Trophoblast cell (in vitro differentiated cells and primary cell): ENCODE measurements around the gene ITGB4.

Experiments
- DNase-seq, 2 donors: peaks; one replicate each; pipeline ENCODE4 v3.0.0-alpha.2; 2016
- H2AFZ ChIP-seq: 2 replicates; pipeline ENCODE4 v1.6.1; 2013; ENCODE audit warnings: low read length, moderate library complexity, mild to moderate bottlenecking; ENCODE audit not compliant: insufficient read depth, poor library complexity
- H2AK5ac ChIP-seq: 2 replicates; pipeline ENCODE4 v1.6.1; 2013; ENCODE audit warnings: mild to moderate bottlenecking, low read length
- H2BK120ac ChIP-seq: 2 replicates; pipeline ENCODE4 v1.6.1; 2013; ENCODE audit warnings: low read length, mild to moderate bottlenecking, moderate library complexity; ENCODE audit not compliant: insufficient read depth, poor library complexity
- H2BK12ac ChIP-seq: 2 replicates; pipeline ENCODE4 v1.6.1; 2013; ENCODE audit warnings: mild to moderate bottlenecking, low read length, moderate library complexity
- H2BK5ac ChIP-seq: 2 replicates; pipeline ENCODE4 v1.6.1; 2013; ENCODE audit warnings: low read length, low read depth, moderate library complexity, mild to moderate bottlenecking; ENCODE audit not compliant: poor library complexity
- H3K14ac ChIP-seq: 2 replicates; pipeline ENCODE4 v1.6.1; 2013; ENCODE audit warnings: mild to moderate bottlenecking, low read length
- H3K18ac ChIP-seq: 2 replicates; pipeline ENCODE4 v1.6.1; 2013; ENCODE audit warnings: mild to moderate bottlenecking, low read length
- H3K23ac ChIP-seq: 2 replicates; pipeline ENCODE4 v1.6.1; 2013; ENCODE audit warnings: low read length
- H3K27ac ChIP-seq: 2 replicates; pipeline ENCODE4 v1.5.1; 2013; ENCODE audit warnings: low read depth, mild to moderate bottlenecking, inconsistent platforms, low read length, moderate library complexity
- H3K27me3 ChIP-seq: 2 replicates; pipeline ENCODE4 v1.6.1; 2013; ENCODE audit warnings: inconsistent platforms, mild to moderate bottlenecking, low read length, moderate library complexity; ENCODE audit not compliant: insufficient read depth
- H3K36me3 ChIP-seq, 2 experiments: 1 replicate in 1 of 2; 2 replicates in 1 of 2; pipeline ENCODE4 v1.6.1; 2013; ENCODE audit warnings: low read length in 2 of 2, mild to moderate bottlenecking in 2 of 2, moderate library complexity in 1 of 2; ENCODE audit not compliant: insufficient read depth in 2 of 2, control insufficient read depth in 1 of 2
- H3K4ac ChIP-seq: 2 replicates; pipeline ENCODE4 v1.6.1; 2013; ENCODE audit warnings: low read depth, mild to moderate bottlenecking, low read length, moderate library complexity
- H3K4me1 ChIP-seq, 2 experiments: 1 replicate in 1 of 2; 2 replicates in 1 of 2; pipeline ENCODE4 v1.6.1; 2013; ENCODE audit warnings: low read length in 2 of 2, mild to moderate bottlenecking in 2 of 2, moderate library complexity in 1 of 2; ENCODE audit not compliant: insufficient read depth in 2 of 2, control insufficient read depth in 1 of 2
- H3K4me2 ChIP-seq: 2 replicates; pipeline ENCODE4 v1.6.1; 2013; ENCODE audit warnings: inconsistent platforms, mild to moderate bottlenecking, low read length, moderate library complexity
- H3K4me3 ChIP-seq: 2 replicates; pipeline ENCODE4 v1.5.1; 2013; ENCODE audit warnings: mild to moderate bottlenecking, low read depth, low read length, inconsistent platforms
- H3K79me1 ChIP-seq: one replicate; pipeline ENCODE4 v1.6.1; 2013; ENCODE audit warnings: low read length
- H3K79me2 ChIP-seq: 2 replicates; pipeline ENCODE4 v1.6.1; 2013; ENCODE audit warnings: low read length, mild to moderate bottlenecking; ENCODE audit not compliant: control insufficient read depth, insufficient read depth, poor library complexity
- H3K9ac ChIP-seq: 2 replicates; pipeline ENCODE4 v1.6.1; 2013; ENCODE audit warnings: mild to moderate bottlenecking, low read length
- H3K9me3 ChIP-seq: 2 replicates; pipeline ENCODE4 v1.6.1; 2013; ENCODE audit warnings: low read depth, mild to moderate bottlenecking, control low read depth, inconsistent platforms, low read length; ENCODE audit not compliant: insufficient read depth
- H4K12ac ChIP-seq: 2 replicates; pipeline ENCODE4 v1.6.1; 2013; ENCODE audit warnings: low read depth, mild to moderate bottlenecking, low read length, moderate library complexity
- H4K8ac ChIP-seq: 2 replicates; pipeline ENCODE4 v1.6.1; 2013; ENCODE audit warnings: low read depth, mild to moderate bottlenecking, low read length, moderate library complexity
- H4K91ac ChIP-seq: one replicate; pipeline ENCODE4 v1.6.1; 2013; ENCODE audit warnings: low read depth, mild to moderate bottlenecking, low read length, moderate library complexity
- WGBS: extraction: QIAGEN DNeasy Blood & Tissue Kit; methylation state at CpG from one replicate; pipeline ENCODE4 v1.1.7; 2013; ENCODE audit warnings: missing lambda C conversion rate; ENCODE audit not compliant: insufficient read length, insufficient coverage; ENCODE audit errors: extremely low coverage; 5-methylcytosine and 5-hydroxymethylcytosine counted together

The ITGB4 gene

DNA sequence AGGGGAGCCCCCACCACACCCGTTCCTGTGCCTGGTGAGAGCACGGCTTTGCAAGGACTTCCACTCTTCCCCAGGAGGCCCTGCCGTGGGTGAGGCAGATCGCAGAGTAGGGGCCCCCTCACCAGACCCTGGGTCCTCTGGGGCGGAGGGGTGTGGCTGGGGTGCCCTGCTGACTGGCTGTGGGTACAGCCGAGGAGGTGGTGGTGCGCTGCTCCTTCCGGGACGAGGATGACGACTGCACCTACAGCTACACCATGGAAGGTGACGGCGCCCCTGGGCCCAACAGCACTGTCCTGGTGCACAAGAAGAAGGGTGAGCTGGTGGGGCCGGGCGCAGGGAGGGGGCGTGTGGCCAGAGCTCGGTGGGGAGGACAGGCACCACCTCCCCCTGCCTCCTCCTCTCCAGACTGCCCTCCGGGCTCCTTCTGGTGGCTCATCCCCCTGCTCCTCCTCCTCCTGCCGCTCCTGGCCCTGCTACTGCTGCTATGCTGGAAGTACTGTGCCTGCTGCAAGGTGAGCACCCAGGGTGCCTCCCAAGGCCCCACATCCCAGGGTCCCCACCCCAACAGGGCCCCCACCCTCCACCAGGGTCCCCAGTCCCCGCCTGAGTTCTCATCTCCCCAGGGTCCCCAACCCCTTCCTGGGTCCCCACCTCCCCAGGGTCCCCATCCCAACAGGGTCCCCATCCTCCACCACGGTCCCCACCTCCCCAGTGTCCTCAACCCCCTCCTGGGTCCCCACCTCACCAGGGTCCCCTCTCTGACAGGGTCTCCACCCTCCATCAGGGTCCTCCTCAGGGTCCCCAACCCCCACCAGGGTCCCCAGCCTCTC lies 16.1 kb downstream of the ITGB4 start:
- no peaks in the 10 kb centered on the region for H3K79me1 ChIP-seq
- no peak overlapping the region for H3K27ac ChIP-seq
- H3K18ac ChIP-seq, result no peak overlapping the region
- H3K79me2 ChIP-seq, result no peaks in the 10 kb centered on the region
- no peak overlapping the region for H2BK5ac ChIP-seq
- no peak overlapping the region for H3K23ac ChIP-seq
- H3K4ac ChIP-seq, result no peak overlapping the region
- peaks cover 33 to 44% of the 10 kb centered on the region in 2 experiments for H3K36me3 ChIP-seq
- H2BK12ac ChIP-seq, result no peak overlapping the region
- H3K14ac ChIP-seq, result no peak overlapping the region
- H3K27me3 ChIP-seq, result no peaks in the 10 kb centered on the region
- WGBS, result no CpG with 5 or more reads among the region's 20 CpGs
- peaks cover 4% of the 10 kb centered on the region for H3K9me3 ChIP-seq
- no peaks in the 10 kb centered on the region for H3K4me1 ChIP-seq
- H2AK5ac ChIP-seq, result no peak overlapping the region
- no peak overlapping the region for H3K9ac ChIP-seq
- H4K12ac ChIP-seq, result no peak overlapping the region
- no peak overlapping the region for H3K4me2 ChIP-seq
- H2BK120ac ChIP-seq, result no peak overlapping the region
- no peak overlapping the region for H4K8ac ChIP-seq
- H4K91ac ChIP-seq, result no peak overlapping the region
- no peak overlapping the region for H3K4me3 ChIP-seq
- no peak overlapping the region for H2AFZ ChIP-seq
- DNase-seq, result no peak

DNA sequence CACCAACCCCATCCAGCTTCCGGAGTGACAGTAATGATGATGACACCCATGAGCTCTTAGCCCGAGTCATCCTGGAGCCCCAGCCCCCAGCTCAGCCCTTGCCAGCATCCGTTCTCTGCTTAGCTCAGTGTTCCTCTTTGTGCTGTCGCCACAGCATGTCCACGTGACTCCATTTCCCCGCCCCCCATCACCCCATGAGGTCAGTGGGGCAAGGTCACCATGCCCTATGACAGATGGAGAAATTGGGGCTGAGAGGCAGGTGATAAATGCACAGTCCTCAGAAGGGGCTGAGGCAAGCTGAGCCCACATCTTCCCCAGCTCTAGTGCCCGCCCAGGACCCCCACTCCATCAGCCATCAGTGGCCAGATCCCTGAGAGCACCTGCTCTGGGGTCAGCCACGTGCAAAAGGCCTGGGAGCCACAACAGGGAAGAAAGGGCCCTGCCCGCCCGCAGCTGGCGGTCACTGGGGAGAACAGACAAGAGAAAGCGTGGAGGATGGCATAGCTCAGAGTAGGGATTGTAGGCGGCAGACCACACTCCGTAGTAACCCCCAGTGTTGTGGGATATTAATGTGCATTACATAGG lies 17.1 kb downstream of the ITGB4 start:
- H3K36me3 ChIP-seq, result peaks cover 33 to 44% of the 10 kb centered on the region in 2 experiments
- no peaks in the 10 kb centered on the region for H3K79me2 ChIP-seq
- no peak overlapping the region for H2BK5ac ChIP-seq
- no peak overlapping the region for H3K27ac ChIP-seq
- H3K79me1 ChIP-seq, result no peaks in the 10 kb centered on the region
- H3K14ac ChIP-seq, result no peak overlapping the region
- H2AK5ac ChIP-seq, result no peak overlapping the region
- H3K4me3 ChIP-seq, result no peak overlapping the region
- no peak overlapping the region for H4K8ac ChIP-seq
- H4K91ac ChIP-seq, result no peak overlapping the region
- no peak overlapping the region for H3K9ac ChIP-seq
- H3K9me3 ChIP-seq, result peaks cover 4% of the 10 kb centered on the region
- H3K27me3 ChIP-seq, result no peaks in the 10 kb centered on the region
- H4K12ac ChIP-seq, result no peak overlapping the region
- no peaks in the 10 kb centered on the region for H3K4me1 ChIP-seq
- no CpG with 5 or more reads among the region's 14 CpGs for WGBS
- H2BK12ac ChIP-seq, result no peak overlapping the region
- H2AFZ ChIP-seq, result no peak overlapping the region
- H3K23ac ChIP-seq, result no peak overlapping the region
- no peak overlapping the region for H3K4me2 ChIP-seq
- H3K18ac ChIP-seq, result no peak overlapping the region
- no peak overlapping the region for H3K4ac ChIP-seq
- DNase-seq, result no peak
- no peak overlapping the region for H2BK120ac ChIP-seq

DNA sequence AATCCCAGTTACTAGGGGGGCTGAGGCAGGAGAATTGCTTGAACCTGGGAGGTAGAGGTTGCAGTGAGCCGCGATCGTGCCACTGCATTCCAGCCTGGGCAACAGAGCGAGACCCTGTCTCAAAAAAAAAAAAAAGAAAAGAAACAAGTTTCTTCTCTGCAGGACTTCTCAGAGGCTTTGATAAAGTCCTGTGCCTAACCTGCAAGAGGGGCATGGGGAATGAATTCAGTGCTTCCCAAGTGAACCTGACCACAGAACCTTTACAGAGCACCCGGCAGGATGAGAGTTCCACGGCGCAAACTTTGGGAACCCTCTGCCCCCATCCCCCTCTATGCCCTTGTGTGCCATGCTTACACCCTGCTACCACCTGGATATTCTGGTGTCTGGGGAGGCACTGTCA lies 17.9 kb downstream of the ITGB4 start:
- Histone ChIP-seq H2BK120ac (no peak overlapping the region), H3K36me3 (peaks cover 33 to 41% of the 10 kb centered on the region in 2 experiments), H3K27ac (no peak overlapping the region), H3K79me2 (no peaks in the 10 kb centered on the region), H3K4me2 (no peak overlapping the region), H4K12ac (no peak overlapping the region), H2AFZ (no peak overlapping the region), H3K9ac (no peak overlapping the region), H3K23ac (no peak overlapping the region), H2AK5ac (no peak overlapping the region), H3K4ac (no peak overlapping the region), H3K4me1 (no peaks in the 10 kb centered on the region), H4K91ac (no peak overlapping the region), H3K4me3 (peak overlapping the region; percentile 46), H4K8ac (no peak overlapping the region), H3K9me3 (peaks cover 4% of the 10 kb centered on the region), H2BK5ac (no peak overlapping the region), H2BK12ac (no peak overlapping the region), H3K18ac (no peak overlapping the region), H3K14ac (no peak overlapping the region), H3K79me1 (no peaks in the 10 kb centered on the region), H3K27me3 (no peaks in the 10 kb centered on the region)
- no CpG with 5 or more reads among the region's 7 CpGs for WGBS
- DNase-seq, result no peak

DNA sequence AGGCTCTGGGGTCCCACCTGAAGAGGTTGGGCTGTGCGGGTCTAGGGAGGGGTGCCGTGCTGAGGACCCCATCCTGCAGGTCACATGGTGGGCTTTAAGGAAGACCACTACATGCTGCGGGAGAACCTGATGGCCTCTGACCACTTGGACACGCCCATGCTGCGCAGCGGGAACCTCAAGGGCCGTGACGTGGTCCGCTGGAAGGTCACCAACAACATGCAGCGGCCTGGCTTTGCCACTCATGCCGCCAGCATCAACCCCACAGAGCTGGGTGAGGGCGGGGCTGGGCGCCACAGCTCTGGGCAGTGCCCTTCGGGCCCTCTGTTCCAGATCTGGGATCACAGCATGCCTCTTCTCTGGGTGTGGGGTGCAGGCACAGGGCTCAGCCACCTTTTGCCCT lies 18.5 kb downstream of the ITGB4 start:
- no peak for DNase-seq
- no peak overlapping the region for H3K4ac ChIP-seq
- no peaks in the 10 kb centered on the region for H3K79me1 ChIP-seq
- H3K23ac ChIP-seq, result no peak overlapping the region
- no peak overlapping the region for H3K27ac ChIP-seq
- WGBS, result no CpG with 5 or more reads among the region's 14 CpGs
- no peaks in the 10 kb centered on the region for H3K79me2 ChIP-seq
- H4K8ac ChIP-seq, result no peak overlapping the region
- no peak overlapping the region for H3K14ac ChIP-seq
- H2AFZ ChIP-seq, result no peak overlapping the region
- peaks cover 4% of the 10 kb centered on the region for H3K9me3 ChIP-seq
- H2BK5ac ChIP-seq, result no peak overlapping the region
- H3K27me3 ChIP-seq, result no peaks in the 10 kb centered on the region
- H4K91ac ChIP-seq, result no peak overlapping the region
- no peak overlapping the region for H3K18ac ChIP-seq
- H2AK5ac ChIP-seq, result no peak overlapping the region
- peak overlapping the region; percentile 42 for H3K9ac ChIP-seq
- H3K36me3 ChIP-seq, result peaks cover 35 to 41% of the 10 kb centered on the region in 2 experiments
- H3K4me1 ChIP-seq, result no peaks in the 10 kb centered on the region
- H3K4me2 ChIP-seq, result no peak overlapping the region
- H2BK12ac ChIP-seq, result no peak overlapping the region
- H2BK120ac ChIP-seq, result no peak overlapping the region
- H3K4me3 ChIP-seq, result peak overlapping the region; percentile 46
- H4K12ac ChIP-seq, result no peak overlapping the region
